ENCODE measurements around the gene MRPS31. TPM values are rescaled to one million over a fixed set of nuclear protein-coding genes. Genes with fewer than 3 reads are reported as not detected.

MRPS31 gene
- total RNA-seq, 1 experiment from 2014 or later: 25.5 TPM

DNA sequence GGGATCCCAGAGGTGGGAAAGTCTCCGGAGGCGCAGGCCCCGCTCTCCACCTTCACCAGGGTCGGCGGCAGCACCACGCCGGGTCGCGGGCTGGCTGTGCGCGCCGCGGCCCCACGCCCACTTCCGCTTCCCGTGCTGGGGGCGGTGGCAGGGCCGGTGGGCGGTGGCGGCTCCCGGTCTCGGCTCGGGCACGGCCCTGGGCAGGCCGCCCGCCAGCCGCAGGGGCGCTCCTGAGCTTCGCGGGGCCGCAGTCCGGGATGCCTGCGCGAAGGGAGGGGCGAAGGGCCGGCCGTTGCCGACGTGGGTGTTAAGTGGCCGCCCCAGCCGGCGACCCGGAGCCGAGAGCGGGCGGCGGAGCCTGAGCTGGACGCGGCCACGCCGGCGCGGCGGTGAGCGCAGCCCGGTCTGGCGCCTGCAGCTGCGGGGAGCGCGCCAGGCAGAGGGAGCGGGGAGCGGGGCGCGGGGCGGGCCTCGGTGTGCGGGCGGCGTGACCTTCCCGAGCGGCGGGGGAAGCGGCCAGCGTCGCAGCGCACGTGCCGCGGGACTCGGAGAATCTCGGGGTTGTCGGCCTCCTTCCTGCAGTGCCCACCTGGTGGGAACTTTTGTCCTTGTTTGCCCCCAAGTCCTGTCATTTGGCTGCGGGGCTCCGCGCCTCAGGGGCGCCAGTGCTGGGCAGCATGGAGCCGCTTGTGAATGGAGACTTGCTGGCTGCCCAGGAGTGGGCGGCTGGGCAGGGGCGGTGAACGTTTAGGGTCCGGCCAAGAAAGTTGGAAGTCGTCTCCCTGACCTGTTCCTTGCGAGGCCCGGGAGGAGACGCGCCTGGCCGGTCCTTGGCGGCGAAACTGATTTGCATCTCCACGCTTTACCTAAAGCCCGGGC lies 18.5 kb upstream of the MRPS31 start, which contains the start of gene SLC25A15 (continued):
- no peak for TF ChIP-seq ZNF425 (CRISPR knock-in tag; conservative IDR thresholded peaks at IDR 0.05)
- TF ChIP-seq, protein P1, sequence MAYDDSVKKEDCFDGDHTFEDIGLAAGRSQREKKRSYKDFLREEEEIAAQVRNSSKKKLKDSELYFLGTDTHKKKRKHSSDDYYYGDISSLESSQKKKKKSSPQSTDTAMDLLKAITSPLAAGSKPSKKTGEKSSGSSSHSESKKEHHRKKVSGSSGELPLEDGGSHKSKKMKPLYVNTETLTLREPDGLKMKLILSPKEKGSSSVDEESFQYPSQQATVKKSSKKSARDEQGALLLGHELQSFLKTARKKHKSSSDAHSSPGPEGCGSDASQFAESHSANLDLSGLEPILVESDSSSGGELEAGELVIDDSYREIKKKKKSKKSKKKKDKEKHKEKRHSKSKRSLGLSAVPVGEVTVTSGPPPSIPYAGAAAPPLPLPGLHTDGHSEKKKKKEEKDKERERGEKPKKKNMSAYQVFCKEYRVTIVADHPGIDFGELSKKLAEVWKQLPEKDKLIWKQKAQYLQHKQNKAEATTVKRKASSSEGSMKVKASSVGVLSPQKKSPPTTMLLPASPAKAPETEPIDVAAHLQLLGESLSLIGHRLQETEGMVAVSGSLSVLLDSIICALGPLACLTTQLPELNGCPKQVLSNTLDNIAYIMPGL (CRISPR knock-in tag; IDR thresholded peaks at IDR 0.05): peak; percentile 77
- TF ChIP-seq SP1 (CRISPR knock-in tag; conservative IDR thresholded peaks at IDR 0.05): peak; percentile 92
- no peak for TF ChIP-seq TEAD4 (CRISPR knock-in tag; IDR thresholded peaks at IDR 0.05)
- TF ChIP-seq, protein P2, sequence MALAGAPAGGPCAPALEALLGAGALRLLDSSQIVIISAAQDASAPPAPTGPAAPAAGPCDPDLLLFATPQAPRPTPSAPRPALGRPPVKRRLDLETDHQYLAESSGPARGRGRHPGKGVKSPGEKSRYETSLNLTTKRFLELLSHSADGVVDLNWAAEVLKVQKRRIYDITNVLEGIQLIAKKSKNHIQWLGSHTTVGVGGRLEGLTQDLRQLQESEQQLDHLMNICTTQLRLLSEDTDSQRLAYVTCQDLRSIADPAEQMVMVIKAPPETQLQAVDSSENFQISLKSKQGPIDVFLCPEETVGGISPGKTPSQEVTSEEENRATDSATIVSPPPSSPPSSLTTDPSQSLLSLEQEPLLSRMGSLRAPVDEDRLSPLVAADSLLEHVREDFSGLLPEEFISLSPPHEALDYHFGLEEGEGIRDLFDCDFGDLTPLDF (CRISPR knock-in tag; IDR thresholded peaks at IDR 0.05): no peak
- no peak for TF ChIP-seq ZNF121 (CRISPR knock-in tag; IDR thresholded peaks at IDR 0.05)
- peak; percentile 59; the same call in 1 of the 2 replicates for TF ChIP-seq ESRRA (CRISPR knock-in tag; IDR thresholded peaks at IDR 0.05; ENCODE audit: borderline replicate concordance)
- peak; percentile 92 for TF ChIP-seq TP53 (CRISPR knock-in tag; IDR thresholded peaks at IDR 0.05)
- TF ChIP-seq JUN (CRISPR knock-in tag; IDR thresholded peaks at IDR 0.05): no peak; the same call in 1 of the 2 replicates
- 0 out of 2 replicates have a peak, but pooled peaks have one; percentile 41 for TF ChIP-seq CREM (CRISPR knock-in tag; IDR thresholded peaks at IDR 0.05)
- 0 out of 2 replicates have a peak, but pooled peaks have one; percentile 55 for TF ChIP-seq IRF1 (CRISPR knock-in tag; IDR thresholded peaks at IDR 0.05)
- peak; percentile 97 for TF ChIP-seq FOXP1 (CRISPR knock-in tag; IDR thresholded peaks at IDR 0.05; ENCODE audit: borderline replicate concordance)
- no peak for TF ChIP-seq PRRX2 (CRISPR knock-in tag; IDR thresholded peaks at IDR 0.05)
- TF ChIP-seq ZNF263 (CRISPR knock-in tag; IDR thresholded peaks at IDR 0.05; ENCODE audit: low read depth): no peak
- no peak for TF ChIP-seq ATF1 (CRISPR knock-in tag; IDR thresholded peaks at IDR 0.05)
- TF ChIP-seq IRF2 (CRISPR knock-in tag; IDR thresholded peaks at IDR 0.05; ENCODE audit: borderline replicate concordance, low read depth): peak; percentile 11; the same call in 1 of the 2 replicates
- TF ChIP-seq, protein P3, sequence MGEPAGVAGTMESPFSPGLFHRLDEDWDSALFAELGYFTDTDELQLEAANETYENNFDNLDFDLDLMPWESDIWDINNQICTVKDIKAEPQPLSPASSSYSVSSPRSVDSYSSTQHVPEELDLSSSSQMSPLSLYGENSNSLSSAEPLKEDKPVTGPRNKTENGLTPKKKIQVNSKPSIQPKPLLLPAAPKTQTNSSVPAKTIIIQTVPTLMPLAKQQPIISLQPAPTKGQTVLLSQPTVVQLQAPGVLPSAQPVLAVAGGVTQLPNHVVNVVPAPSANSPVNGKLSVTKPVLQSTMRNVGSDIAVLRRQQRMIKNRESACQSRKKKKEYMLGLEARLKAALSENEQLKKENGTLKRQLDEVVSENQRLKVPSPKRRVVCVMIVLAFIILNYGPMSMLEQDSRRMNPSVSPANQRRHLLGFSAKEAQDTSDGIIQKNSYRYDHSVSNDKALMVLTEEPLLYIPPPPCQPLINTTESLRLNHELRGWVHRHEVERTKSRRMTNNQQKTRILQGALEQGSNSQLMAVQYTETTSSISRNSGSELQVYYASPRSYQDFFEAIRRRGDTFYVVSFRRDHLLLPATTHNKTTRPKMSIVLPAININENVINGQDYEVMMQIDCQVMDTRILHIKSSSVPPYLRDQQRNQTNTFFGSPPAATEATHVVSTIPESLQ (CRISPR knock-in tag; IDR thresholded peaks at IDR 0.05): no peak
- TF ChIP-seq SOX15 (CRISPR knock-in tag; IDR thresholded peaks at IDR 0.05): no peak
- no peak for TF ChIP-seq MXD4 (CRISPR knock-in tag; IDR thresholded peaks at IDR 0.05; ENCODE audit: borderline replicate concordance)
- TF ChIP-seq NFYB (CRISPR knock-in tag; conservative IDR thresholded peaks at IDR 0.05; ENCODE audit: low read depth): peak; percentile 36; the same call in 1 of the 2 replicates
- TF ChIP-seq ZNF281 (CRISPR knock-in tag; IDR thresholded peaks at IDR 0.05): no peak
- TF ChIP-seq ZNF423 (CRISPR knock-in tag; IDR thresholded peaks at IDR 0.05): peak; percentile 45; the same call in 1 of the 2 replicates
- TF ChIP-seq, protein P4, sequence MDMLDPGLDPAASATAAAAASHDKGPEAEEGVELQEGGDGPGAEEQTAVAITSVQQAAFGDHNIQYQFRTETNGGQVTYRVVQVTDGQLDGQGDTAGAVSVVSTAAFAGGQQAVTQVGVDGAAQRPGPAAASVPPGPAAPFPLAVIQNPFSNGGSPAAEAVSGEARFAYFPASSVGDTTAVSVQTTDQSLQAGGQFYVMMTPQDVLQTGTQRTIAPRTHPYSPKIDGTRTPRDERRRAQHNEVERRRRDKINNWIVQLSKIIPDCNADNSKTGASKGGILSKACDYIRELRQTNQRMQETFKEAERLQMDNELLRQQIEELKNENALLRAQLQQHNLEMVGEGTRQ (CRISPR knock-in tag; IDR thresholded peaks at IDR 0.05): peak; percentile 55; the same call in 1 of the 2 replicates
- TF ChIP-seq MAX (CRISPR knock-in tag; IDR thresholded peaks at IDR 0.05): peak; percentile 74
- TF ChIP-seq GTF2I (CRISPR knock-in tag; conservative IDR thresholded peaks at IDR 0.05): no peak

Data from WTC11 (cell line).